ENCODE measurements around the gene ARX. TPM values are rescaled to one million over a fixed set of nuclear protein-coding genes. Genes with fewer than 3 reads are reported as not detected.

Gene ARX
- total and polyA plus RNA-seq, 2 donors, result 0.09 TPM; not detected in 1

GRCh38 chrX:25019707-25020390 is 4.1 kb upstream of the ARX start:
- 8% methylated on average over 22 of the region's 22 CpGs for whole genome bisulfite sequencing
- no peaks in the 10 kb centered on the region for H3K36me3 ChIP-seq (ENCODE audit: control insufficient read depth in 2 of 2, insufficient read depth in 2 of 2, low read length in 1 of 2)
- H3K4me1 ChIP-seq (ENCODE audit: control insufficient read depth in 2 of 2, insufficient read depth in 2 of 2, low read length in 2 of 2), result peaks cover 0 to 19% of the 10 kb centered on the region in 2 donors
- H3K9me3 ChIP-seq (ENCODE audit: control insufficient read depth in 2 of 2, insufficient read depth in 1 of 2, low read length in 1 of 2), result peaks cover 0 to 14% of the 10 kb centered on the region in 2 donors
- DNase-seq (ENCODE audit: low read depth in 6 of 9, low spot score in 9 of 9), result no peak
- no peak overlapping the region for H3K4me3 ChIP-seq (ENCODE audit: low read length in 2 of 2)
- H3K27ac ChIP-seq (ENCODE audit: low read depth in 1 of 2, low read length in 1 of 2), result no peak overlapping the region
- H3K27me3 ChIP-seq (ENCODE audit: control insufficient read depth in 2 of 2, insufficient read depth in 1 of 2, low read length in 1 of 2), result peaks cover 34 to 98% of the 10 kb centered on the region in 2 donors

- WGBS, result 32% methylated on average over 3 of the region's 3 CpGs
- no peaks in the 10 kb centered on the region for H3K36me3 ChIP-seq (ENCODE audit: control insufficient read depth in 2 of 2, insufficient read depth in 2 of 2, low read length in 1 of 2)
- no peak overlapping the region for H3K27ac ChIP-seq (ENCODE audit: low read depth in 1 of 2, low read length in 1 of 2)
- peaks cover 0 to 14% of the 10 kb centered on the region in 2 donors for H3K9me3 ChIP-seq (ENCODE audit: control insufficient read depth in 2 of 2, insufficient read depth in 1 of 2, low read length in 1 of 2)
- H3K4me3 ChIP-seq (ENCODE audit: low read length in 2 of 2), result no peak overlapping the region
- H3K4me1 ChIP-seq (ENCODE audit: control insufficient read depth in 2 of 2, insufficient read depth in 2 of 2, low read length in 2 of 2), result peaks cover 0 to 19% of the 10 kb centered on the region in 2 donors
- no peak for DNase-seq (ENCODE audit: low read depth in 6 of 9, low spot score in 9 of 9)
- H3K27me3 ChIP-seq (ENCODE audit: control insufficient read depth in 2 of 2, insufficient read depth in 1 of 2, low read length in 1 of 2), result peaks cover 41 to 100% of the 10 kb centered on the region in 2 donors
These were observed 2.9 kb upstream of the ARX start for GRCh38 chrX:25018682-25019081.

GRCh38 chrX:25017667-25018247 is 2.0 kb upstream of the ARX start:
- H3K27me3 ChIP-seq (ENCODE audit: control insufficient read depth in 2 of 2, insufficient read depth in 1 of 2, low read length in 1 of 2), result peaks cover 44 to 97% of the 10 kb centered on the region in 2 donors
- peaks cover 0 to 19% of the 10 kb centered on the region in 2 donors for H3K4me1 ChIP-seq (ENCODE audit: control insufficient read depth in 2 of 2, insufficient read depth in 2 of 2, low read length in 2 of 2)
- WGBS, result 4% methylated on average over 32 of the region's 32 CpGs
- no peak for DNase-seq (ENCODE audit: low read depth in 6 of 9, low spot score in 9 of 9)
- H3K27ac ChIP-seq (ENCODE audit: low read depth in 1 of 2, low read length in 1 of 2), result no peak overlapping the region
- H3K4me3 ChIP-seq (ENCODE audit: low read length in 2 of 2), result no peak overlapping the region
- H3K9me3 ChIP-seq (ENCODE audit: control insufficient read depth in 2 of 2, insufficient read depth in 1 of 2, low read length in 1 of 2), result peaks cover 0 to 15% of the 10 kb centered on the region in 2 donors
- no peaks in the 10 kb centered on the region for H3K36me3 ChIP-seq (ENCODE audit: control insufficient read depth in 2 of 2, insufficient read depth in 2 of 2, low read length in 1 of 2)

GRCh38 chrX:25016938-25017598 is 1.3 kb upstream of the ARX start:
- H3K36me3 ChIP-seq (ENCODE audit: control insufficient read depth in 2 of 2, insufficient read depth in 2 of 2, low read length in 1 of 2), result no peaks in the 10 kb centered on the region
- WGBS, result 18% methylated on average over 17 of the region's 17 CpGs
- peaks cover 0 to 19% of the 10 kb centered on the region in 2 donors for H3K4me1 ChIP-seq (ENCODE audit: control insufficient read depth in 2 of 2, insufficient read depth in 2 of 2, low read length in 2 of 2)
- H3K9me3 ChIP-seq (ENCODE audit: control insufficient read depth in 2 of 2, insufficient read depth in 1 of 2, low read length in 1 of 2), result peaks cover 0 to 22% of the 10 kb centered on the region in 2 donors
- DNase-seq (ENCODE audit: low read depth in 6 of 9, low spot score in 9 of 9), result no peak
- peaks cover 43 to 97% of the 10 kb centered on the region in 2 donors for H3K27me3 ChIP-seq (ENCODE audit: control insufficient read depth in 2 of 2, insufficient read depth in 1 of 2, low read length in 1 of 2)
- no peak overlapping the region for H3K27ac ChIP-seq (ENCODE audit: low read depth in 1 of 2, low read length in 1 of 2)
- H3K4me3 ChIP-seq (ENCODE audit: low read length in 2 of 2), result no peak overlapping the region

- WGBS, result 23% methylated on average over 20 of the region's 20 CpGs
- peaks cover 0 to 19% of the 10 kb centered on the region in 2 donors for H3K4me1 ChIP-seq (ENCODE audit: control insufficient read depth in 2 of 2, insufficient read depth in 2 of 2, low read length in 2 of 2)
These were observed 551 bp upstream of the ARX start for GRCh38 chrX:25016361-25016671.

GRCh38 chrX:25014366-25014838 is 1.4 kb downstream of the ARX start:
- peaks cover 0 to 9% of the 10 kb centered on the region in 2 donors for H3K4me1 ChIP-seq (ENCODE audit: control insufficient read depth in 2 of 2, insufficient read depth in 2 of 2, low read length in 2 of 2)
- no peak overlapping the region for H3K4me3 ChIP-seq (ENCODE audit: low read length in 2 of 2)
- 19% methylated on average over 19 of the region's 19 CpGs for WGBS
- DNase-seq (ENCODE audit: low read depth in 6 of 9, low spot score in 9 of 9), result no peak
- H3K9me3 ChIP-seq (ENCODE audit: control insufficient read depth in 2 of 2, insufficient read depth in 1 of 2, low read length in 1 of 2), result peaks cover 0 to 22% of the 10 kb centered on the region in 2 donors
- peaks cover 53 to 97% of the 10 kb centered on the region in 2 donors for H3K27me3 ChIP-seq (ENCODE audit: control insufficient read depth in 2 of 2, insufficient read depth in 1 of 2, low read length in 1 of 2)
- H3K27ac ChIP-seq (ENCODE audit: low read depth in 1 of 2, low read length in 1 of 2), result no peak overlapping the region
- H3K36me3 ChIP-seq (ENCODE audit: control insufficient read depth in 2 of 2, insufficient read depth in 2 of 2, low read length in 1 of 2), result no peaks in the 10 kb centered on the region

More at GRCh38 chrX:25016361-25016671, 551 bp upstream of the ARX start:
- H3K4me3 ChIP-seq (ENCODE audit: low read length in 2 of 2), result no peak overlapping the region
- no peaks in the 10 kb centered on the region for H3K36me3 ChIP-seq (ENCODE audit: control insufficient read depth in 2 of 2, insufficient read depth in 2 of 2, low read length in 1 of 2)
- H3K27me3 ChIP-seq (ENCODE audit: control insufficient read depth in 2 of 2, insufficient read depth in 1 of 2, low read length in 1 of 2), result peaks cover 49 to 97% of the 10 kb centered on the region in 2 donors
- no peak for DNase-seq (ENCODE audit: low read depth in 6 of 9, low spot score in 9 of 9)
- peaks cover 0 to 22% of the 10 kb centered on the region in 2 donors for H3K9me3 ChIP-seq (ENCODE audit: control insufficient read depth in 2 of 2, insufficient read depth in 1 of 2, low read length in 1 of 2)
- no peak overlapping the region for H3K27ac ChIP-seq (ENCODE audit: low read depth in 1 of 2, low read length in 1 of 2)

- no peak for DNase-seq (ENCODE audit: low read depth in 6 of 9, low spot score in 9 of 9)
- H3K27me3 ChIP-seq (ENCODE audit: control insufficient read depth in 2 of 2, insufficient read depth in 1 of 2, low read length in 1 of 2), result peaks cover 54 to 97% of the 10 kb centered on the region in 2 donors
- peaks cover 0 to 9% of the 10 kb centered on the region in 2 donors for H3K4me1 ChIP-seq (ENCODE audit: control insufficient read depth in 2 of 2, insufficient read depth in 2 of 2, low read length in 2 of 2)
- WGBS, result 3% methylated on average over 41 of the region's 44 CpGs
- no peaks in the 10 kb centered on the region for H3K36me3 ChIP-seq (ENCODE audit: control insufficient read depth in 2 of 2, insufficient read depth in 2 of 2, low read length in 1 of 2)
- H3K27ac ChIP-seq (ENCODE audit: low read depth in 1 of 2, low read length in 1 of 2), result no peak overlapping the region
- H3K9me3 ChIP-seq (ENCODE audit: control insufficient read depth in 2 of 2, insufficient read depth in 1 of 2, low read length in 1 of 2), result peaks cover 0 to 22% of the 10 kb centered on the region in 2 donors
- H3K4me3 ChIP-seq (ENCODE audit: low read length in 2 of 2), result peak overlapping the region in 1 of 2 donors; percentile 41
These were observed 2.0 kb downstream of the ARX start for GRCh38 chrX:25013632-25014365.

GRCh38 chrX:25012793-25013631 is 2.8 kb downstream of the ARX start:
- Histone ChIP-seq H3K4me1 (ENCODE audit: control insufficient read depth in 2 of 2, insufficient read depth in 2 of 2, low read length in 2 of 2) (peaks cover 0 to 9% of the 10 kb centered on the region in 2 donors), H3K27ac (ENCODE audit: low read depth in 1 of 2, low read length in 1 of 2) (no peak overlapping the region), H3K27me3 (ENCODE audit: control insufficient read depth in 2 of 2, insufficient read depth in 1 of 2, low read length in 1 of 2) (peaks cover 57 to 97% of the 10 kb centered on the region in 2 donors), H3K4me3 (ENCODE audit: low read length in 2 of 2) (peak overlapping the region in 1 of 2 donors; percentile 41), H3K9me3 (ENCODE audit: control insufficient read depth in 2 of 2, insufficient read depth in 1 of 2, low read length in 1 of 2) (peaks cover 0 to 22% of the 10 kb centered on the region in 2 donors), H3K36me3 (ENCODE audit: control insufficient read depth in 2 of 2, insufficient read depth in 2 of 2, low read length in 1 of 2) (no peaks in the 10 kb centered on the region)
- no peak for DNase-seq (ENCODE audit: low read depth in 6 of 9, low spot score in 9 of 9)
- WGBS, result 2% methylated on average over 101 of the region's 105 CpGs
